Measurements from ENCODE around the gene PTGER3.
"Not testable (repeated sequence)": the region's sequence is repeated elsewhere in the genome, so short reads cannot be mapped to it uniquely, and the experiment has no call there.

Gene PTGER3

DNA sequence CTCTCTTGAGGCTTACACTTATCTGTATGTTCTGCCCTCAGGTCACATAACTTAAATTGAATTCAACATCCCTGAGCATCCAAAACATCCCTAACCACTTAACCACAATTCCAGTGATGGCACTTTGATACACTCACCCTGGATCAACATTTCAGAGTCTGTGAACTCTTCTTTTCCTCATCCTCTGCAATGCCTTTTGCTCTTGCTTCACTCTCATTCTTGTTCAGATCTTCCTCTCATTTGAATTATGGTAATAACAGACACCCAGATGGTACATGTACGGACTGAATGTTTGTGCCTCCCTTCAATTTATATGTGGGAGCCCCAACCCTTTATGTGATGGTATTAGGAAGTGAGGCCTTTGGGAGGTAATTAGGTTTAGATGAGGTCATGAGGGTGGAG lies 33.4 kb downstream of the PTGER3 start:
- no peak for DNase-seq (ENCODE audit: low read depth in 1 of 2, low spot score in 1 of 2)

DNA sequence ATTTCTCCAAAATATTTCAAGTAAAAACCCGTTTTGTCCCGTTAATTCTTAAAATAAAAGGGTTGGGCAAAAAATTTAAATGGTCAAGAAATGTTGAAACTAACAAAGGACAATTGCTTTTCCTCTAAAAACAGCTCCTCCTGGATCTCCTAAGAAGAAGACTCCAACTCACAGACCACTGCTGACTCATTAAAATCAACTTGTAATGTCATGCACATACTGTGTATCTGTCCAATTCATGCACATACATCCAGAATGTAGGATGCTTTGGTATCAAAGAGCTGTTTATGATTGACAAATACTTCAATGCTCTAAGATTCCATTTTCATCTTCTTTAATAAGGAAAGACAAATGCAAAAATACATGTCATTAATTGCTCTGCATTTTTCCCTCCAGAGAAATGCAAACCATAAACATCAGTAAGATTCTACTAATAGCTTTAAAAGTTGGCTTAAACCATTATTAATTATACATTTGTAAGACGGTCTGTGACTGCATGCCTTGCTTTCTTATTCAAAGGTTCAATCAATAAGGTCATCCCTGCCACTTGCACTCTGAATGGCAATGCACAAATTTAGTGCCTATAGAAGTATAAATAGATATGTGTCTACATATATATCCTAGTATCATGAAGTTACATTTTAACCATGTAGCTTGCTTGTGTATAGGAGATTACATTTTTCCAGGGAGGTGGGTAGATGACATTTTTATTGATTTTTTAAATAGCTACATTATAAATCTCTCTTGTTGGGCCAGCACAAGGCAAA lies 44.7 kb downstream of the PTGER3 start:
- DNase-seq (ENCODE audit: low read depth in 1 of 2, low spot score in 1 of 2), result no peak

- DNase-seq (ENCODE audit: low read depth in 1 of 2, low spot score in 1 of 2), result no peak
These were observed 46.0 kb downstream of the PTGER3 start for GRCh38 chr1:71001624-71002023.

- DNase-seq (ENCODE audit: low read depth in 1 of 2, low spot score in 1 of 2), result no peak
These were observed 49.8 kb downstream of the PTGER3 start for GRCh38 chr1:70997793-70998192.

DNA sequence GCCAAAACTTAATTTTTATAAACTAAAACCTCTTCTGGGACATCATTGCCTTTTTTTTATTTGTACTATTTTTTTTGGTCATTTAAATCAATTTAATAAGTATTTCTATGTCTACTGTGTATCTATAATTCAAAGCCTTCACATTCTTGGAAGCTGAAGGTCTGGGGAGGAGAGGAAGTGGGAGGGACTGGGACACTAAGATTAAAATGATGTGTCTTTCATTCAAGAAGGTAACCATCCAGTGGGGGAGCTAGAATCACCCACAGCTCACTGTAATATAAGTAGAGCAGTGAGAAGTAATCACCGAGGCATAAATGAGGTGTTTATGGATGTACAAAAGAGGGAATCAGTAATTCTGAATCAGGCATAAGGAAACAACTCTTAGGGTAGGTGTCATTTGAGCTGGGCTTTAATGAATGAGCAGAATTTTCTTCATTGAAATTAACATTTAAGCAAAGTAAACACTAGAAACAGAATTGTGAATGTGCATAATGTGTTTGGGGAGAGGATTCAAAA lies 52.8 kb downstream of the PTGER3 start:
- DNase-seq (ENCODE audit: low read depth in 1 of 2, low spot score in 1 of 2), result no peak

DNA sequence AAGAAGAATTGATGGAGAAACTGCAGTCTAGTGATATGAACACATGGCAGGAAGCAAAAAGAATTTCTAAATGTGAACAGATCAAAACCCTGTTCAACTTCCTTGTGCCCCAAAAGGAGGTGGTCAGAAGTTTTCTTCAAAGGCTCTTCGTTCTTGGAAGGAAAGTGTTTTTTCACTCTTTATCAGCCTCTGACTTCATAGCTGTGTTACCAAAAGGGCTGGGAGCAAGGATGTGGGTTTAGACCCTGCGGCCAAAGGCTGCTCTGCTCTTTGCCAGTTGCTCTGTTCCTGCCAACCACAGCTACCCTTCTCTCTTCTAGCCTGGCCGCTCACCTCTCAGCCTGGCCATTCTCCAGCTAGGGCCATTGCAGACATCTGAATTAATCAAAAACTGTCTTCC lies 53.8 kb downstream of the PTGER3 start:
- DNase-seq (ENCODE audit: low read depth in 1 of 2, low spot score in 1 of 2), result no peak

GRCh38 chr1:70992521-70992920 lies 55.1 kb downstream of the PTGER3 start:
- no peak for DNase-seq (ENCODE audit: low read depth in 1 of 2, low spot score in 1 of 2)

- no peak for DNase-seq (ENCODE audit: low read depth in 1 of 2, low spot score in 1 of 2)
These were observed 57.0 kb downstream of the PTGER3 start for GRCh38 chr1:70990469-70991253.

DNA sequence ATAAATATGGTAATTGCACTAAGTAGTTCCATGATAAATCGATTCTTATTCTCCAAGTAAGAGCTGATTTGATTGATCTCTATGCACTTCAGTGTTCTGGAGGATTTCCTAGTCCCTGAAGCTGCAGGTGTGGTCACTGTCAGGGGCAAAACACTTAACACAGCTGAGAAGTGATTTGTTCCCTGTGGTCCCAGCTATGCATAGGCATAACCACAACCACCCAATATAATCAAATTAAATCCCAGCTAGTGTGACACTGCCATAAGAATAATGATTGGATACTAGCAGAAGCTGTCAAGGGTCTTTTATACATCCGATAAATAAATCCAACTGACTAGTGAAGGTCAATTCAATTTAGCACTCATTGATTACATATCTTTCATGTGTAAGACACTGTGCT lies 60.1 kb downstream of the PTGER3 start:
- DNase-seq (ENCODE audit: low read depth in 1 of 2, low spot score in 1 of 2), result no peak

DNA sequence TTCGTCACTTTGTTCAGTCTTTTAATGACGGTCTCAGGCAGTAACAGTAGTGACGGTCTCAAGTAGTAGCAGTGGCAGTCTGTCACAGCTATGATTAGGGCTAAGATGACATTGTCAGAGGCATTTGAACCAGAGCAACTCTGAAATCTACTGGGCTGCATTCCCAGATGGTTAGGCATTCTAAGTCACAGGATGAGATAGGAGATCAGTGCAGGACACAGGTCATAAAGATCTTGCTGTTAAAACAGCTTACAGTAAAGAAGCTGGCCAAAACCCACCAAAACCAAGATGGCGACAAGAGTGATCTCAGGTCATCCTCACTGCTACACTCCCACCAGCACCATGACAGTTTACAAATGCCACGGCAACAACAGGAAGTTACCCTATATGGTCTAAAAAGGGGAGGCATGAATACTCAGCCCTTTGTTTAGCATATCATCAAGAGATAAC lies 61.8 kb downstream of the PTGER3 start:
- DNase-seq (ENCODE audit: low read depth in 1 of 2, low spot score in 1 of 2), result not testable (repeated sequence)

DNA sequence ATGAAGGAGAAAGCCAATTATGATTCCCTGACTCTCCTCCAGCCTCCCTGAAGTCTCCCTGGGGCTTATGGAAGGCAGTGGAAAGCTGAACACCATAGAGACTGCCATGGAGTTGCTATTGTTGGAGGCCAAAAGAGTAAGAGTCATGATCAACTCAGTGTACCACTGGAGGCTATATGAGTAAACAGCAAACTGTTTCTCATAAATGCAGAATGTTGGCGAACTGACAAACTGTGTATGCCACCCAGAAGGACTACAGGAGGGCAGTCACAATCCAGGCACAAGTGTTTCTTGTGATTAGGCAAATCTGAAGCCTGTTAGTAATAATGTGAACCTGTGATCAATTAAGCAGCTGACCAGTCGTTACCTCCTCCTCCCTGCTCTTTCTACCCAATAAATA lies 62.3 kb downstream of the PTGER3 start:
- not testable (repeated sequence) for DNase-seq (ENCODE audit: low read depth in 1 of 2, low spot score in 1 of 2)

DNA sequence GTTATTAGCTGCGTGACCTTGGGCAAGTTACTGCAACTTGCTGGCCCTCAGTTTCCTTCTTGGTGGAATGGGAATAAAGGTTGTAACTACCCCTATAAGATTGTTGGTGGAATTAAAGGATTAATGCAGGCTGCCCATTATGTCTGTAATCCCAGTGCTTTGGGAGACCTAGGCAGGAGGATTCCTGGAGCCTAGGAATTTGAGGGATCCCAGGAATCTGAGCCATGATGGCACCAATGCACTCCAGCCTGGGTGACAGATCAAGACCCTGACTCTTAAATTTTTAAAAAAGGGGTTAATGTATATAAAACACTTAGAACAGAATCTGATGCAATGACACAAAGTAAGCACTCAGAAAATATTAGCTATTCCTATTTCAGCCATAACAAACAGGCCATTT lies 67.3 kb downstream of the PTGER3 start:
- no peak for DNase-seq (ENCODE audit: low read depth in 1 of 2, low spot score in 1 of 2)

GRCh38 chr1:70979881-70980280 lies 67.7 kb downstream of the PTGER3 start:
- DNase-seq (ENCODE audit: low read depth in 1 of 2, low spot score in 1 of 2), result no peak

DNA sequence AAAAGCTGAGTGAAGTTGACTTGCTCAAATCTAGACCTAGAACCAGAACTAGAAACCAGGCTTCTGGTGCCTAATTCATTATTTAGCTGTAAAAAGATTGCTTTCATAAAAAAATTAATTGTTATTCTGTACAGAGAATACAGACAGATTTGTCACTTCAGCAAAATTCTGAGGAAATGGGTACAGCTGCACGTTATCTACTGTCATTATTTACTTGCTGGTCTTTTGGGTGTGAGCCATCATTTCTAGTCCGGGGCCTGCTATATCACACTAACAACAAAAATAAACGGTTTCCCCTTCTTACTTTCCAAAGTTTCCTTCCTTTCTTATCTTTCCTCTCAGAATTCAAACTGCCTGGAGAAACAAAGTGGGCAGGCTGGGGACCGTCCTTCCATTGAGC lies 68.3 kb downstream of the PTGER3 start:
- no peak for DNase-seq (ENCODE audit: low read depth in 1 of 2, low spot score in 1 of 2)

DNA sequence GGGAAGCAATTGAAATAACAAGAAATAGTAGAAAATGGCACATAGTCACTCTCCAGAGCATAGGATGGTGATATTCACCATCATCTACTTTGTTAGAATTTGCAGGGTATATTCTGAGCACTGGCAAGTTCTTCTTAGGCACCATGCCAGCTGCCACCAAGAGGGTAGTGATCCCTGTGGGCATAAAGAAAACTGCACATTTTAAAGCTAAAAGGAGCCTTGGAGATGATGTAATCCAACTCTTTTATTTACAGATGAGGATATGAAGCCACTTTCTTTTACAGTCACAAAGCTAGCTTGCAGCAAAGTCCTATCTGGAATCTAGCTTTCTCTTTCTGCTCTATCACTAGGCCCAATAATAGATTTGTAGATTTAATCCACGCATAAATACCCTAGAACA lies 69.0 kb downstream of the PTGER3 start:
- DNase-seq (ENCODE audit: low read depth in 1 of 2, low spot score in 1 of 2), result no peak

- DNase-seq (ENCODE audit: low read depth in 1 of 2, low spot score in 1 of 2), result no peak
These were observed 70.0 kb downstream of the PTGER3 start for GRCh38 chr1:70977575-70977974.

GRCh38 chr1:70977041-70977440 lies 70.6 kb downstream of the PTGER3 start:
- no peak for DNase-seq (ENCODE audit: low read depth in 1 of 2, low spot score in 1 of 2)

- no peak for DNase-seq (ENCODE audit: low read depth in 1 of 2, low spot score in 1 of 2)
These were observed 73.9 kb downstream of the PTGER3 start for GRCh38 chr1:70973754-70974153.

DNA sequence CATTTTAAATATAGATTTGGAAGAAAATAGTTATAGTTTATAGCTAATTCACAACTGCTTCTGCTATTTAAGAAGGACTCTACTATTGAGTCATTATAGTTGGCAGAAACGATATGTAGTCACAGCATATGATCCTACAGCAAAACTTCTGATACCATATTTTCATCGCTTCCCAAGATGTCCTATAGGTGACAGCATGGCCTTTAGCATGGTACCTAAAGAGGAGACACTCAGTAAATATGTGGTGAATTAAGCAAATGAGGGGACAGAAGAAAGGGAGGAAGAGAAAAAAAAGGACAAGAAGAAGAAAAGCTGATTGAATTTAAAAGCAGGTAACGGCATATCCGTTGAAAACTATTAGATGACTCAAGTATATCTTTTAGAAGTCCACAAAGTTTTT lies 77.2 kb downstream of the PTGER3 start:
- no peak for DNase-seq (ENCODE audit: low read depth in 1 of 2, low spot score in 1 of 2)

GRCh38 chr1:70966018-70966638 lies 81.5 kb downstream of the PTGER3 start:
- no peak for DNase-seq (ENCODE audit: low read depth in 1 of 2, low spot score in 1 of 2)

GRCh38 chr1:70963374-70963773 lies 84.2 kb downstream of the PTGER3 start:
- no peak for DNase-seq (ENCODE audit: low read depth in 1 of 2, low spot score in 1 of 2)
